ENCODE measurements around the gene MGA. TPM values are rescaled to one million over a fixed set of nuclear protein-coding genes. Genes with fewer than 3 reads are reported as not detected.

Gene MGA
- polyA plus RNA-seq, 3 donors: 36.2 to 40.8 (median 39.2) TPM

DNA sequence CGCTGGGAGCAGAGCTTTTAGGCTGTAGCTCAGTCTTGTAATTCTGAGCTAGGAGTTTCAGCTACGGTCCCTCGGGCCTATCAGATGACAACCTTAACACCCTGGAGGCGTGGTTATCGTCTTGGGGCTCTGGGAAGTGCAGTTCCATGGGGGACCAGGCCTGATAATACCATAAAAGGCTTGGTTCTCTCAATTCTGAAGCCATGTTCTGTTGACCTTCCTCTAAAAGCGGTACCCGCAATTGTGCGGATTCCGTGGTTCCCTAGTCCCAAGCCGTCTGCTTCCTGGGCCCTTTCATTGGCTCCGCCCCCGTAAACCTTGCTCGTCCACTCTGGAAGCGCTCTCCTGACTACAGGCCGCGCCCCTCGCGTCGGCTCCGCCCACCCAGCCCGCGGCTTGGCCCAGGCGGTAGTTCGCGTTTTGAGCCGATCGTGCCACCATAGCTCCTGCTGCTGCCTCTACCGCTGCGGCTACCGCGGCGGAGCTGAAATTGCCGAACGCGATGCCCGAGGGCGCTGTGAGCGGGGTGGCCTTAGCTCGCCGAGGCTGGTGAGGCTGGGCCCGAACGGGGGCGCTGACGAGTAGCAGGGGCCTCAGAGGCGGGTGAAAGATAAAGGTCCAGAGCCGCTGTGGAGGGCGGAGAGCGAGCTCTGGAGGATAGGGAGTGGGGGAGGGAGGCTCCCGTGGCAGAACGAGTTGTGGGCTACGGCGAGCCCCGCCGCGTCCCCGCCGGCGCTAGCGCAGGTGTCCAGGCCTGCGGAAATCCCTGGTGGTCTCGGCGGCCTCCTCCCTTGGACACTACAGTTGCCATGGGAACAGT is 114.1 kb downstream of the MGA start, which contains the start of gene MAPKBP1:
Gene MAPKBP1 (plus strand): TSS at position 423 of the 820 bp plus-strand sequence. CDS start 792 bp downstream, outside the sequence.
- DNase-seq (ENCODE audit: extremely low read depth in 1 of 11, low read depth in 9 of 11, low spot score in 4 of 11): peak; percentile 92 to 98 (median 97)

DNA sequence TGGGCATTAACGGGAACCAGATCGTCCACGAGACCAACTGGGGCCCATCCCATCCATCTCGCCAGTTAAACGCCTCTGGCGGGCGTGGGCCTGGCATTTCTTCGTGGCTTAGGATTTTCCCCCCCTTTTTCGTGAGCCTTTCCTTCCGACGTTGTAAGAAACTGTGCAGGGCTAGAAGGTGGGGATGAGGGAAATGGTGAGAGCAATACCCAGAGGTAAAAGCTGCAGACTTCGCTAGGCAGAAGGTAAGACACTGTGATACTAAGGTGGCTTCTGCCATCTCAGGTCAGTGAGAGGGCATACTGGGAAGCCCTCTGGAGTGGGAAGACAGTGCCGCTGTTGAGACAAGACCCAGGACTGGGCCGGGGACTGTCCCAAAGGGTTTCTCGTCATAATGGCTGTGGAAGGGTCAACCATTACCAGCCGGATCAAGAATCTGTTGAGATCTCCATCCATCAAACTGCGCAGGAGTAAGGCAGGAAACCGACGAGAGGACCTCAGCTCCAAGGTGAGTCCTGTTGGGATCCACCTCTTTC is 114.7 kb downstream of the MGA start:
- DNase-seq (ENCODE audit: extremely low read depth in 1 of 11, low read depth in 9 of 11, low spot score in 4 of 11): peak in 1 of 11 donors; percentile 25

DNA sequence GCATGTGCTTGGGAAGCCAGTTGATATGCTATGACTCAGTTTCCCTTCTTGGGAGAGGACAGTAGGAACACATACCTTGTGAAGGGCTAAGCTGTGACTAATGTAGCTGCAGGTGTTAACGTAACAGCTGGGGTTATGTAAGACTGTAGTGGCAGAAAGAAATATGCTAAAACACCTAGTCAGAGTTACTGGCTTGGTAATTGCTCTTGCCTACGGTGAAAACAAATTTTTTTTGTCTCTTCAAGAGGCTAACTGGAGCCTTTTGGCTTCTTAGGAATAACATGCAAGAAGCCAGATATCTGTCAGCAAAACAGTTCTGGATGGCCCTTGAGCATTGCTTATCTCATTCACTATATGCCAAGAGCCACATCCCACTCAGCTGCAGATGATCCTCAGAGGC is 115.4 kb downstream of the MGA start:
- DNase-seq (ENCODE audit: extremely low read depth in 1 of 11, low read depth in 9 of 11, low spot score in 4 of 11): no peak

DNA sequence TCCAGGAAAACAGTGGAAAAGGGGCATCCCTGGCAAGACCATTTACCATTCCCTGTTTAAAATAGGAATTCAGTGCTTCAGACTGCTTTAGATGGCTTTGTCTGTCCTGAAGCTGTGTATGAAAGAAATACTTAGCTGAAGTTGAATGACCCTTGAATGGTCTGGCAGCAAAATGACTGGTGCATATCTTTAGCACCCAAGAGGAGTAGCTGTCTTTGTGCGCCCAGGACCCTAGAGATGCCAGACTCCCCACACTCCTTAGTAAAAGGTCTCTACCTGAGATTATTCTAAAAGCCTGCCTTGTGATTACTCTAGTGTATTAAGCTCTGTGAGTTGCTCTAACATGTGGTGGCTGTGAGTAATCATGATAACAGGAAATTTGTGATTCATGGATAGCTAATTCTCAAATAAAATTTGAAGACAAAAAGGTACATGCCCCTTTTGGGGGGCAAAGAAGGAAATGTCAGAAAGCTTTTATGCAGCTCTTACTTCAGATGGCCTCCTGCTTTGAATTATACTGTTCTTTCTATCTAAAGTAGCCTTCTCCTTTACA is 117.3 kb downstream of the MGA start:
- no peak for DNase-seq (ENCODE audit: extremely low read depth in 1 of 11, low read depth in 9 of 11, low spot score in 4 of 11)

DNA sequence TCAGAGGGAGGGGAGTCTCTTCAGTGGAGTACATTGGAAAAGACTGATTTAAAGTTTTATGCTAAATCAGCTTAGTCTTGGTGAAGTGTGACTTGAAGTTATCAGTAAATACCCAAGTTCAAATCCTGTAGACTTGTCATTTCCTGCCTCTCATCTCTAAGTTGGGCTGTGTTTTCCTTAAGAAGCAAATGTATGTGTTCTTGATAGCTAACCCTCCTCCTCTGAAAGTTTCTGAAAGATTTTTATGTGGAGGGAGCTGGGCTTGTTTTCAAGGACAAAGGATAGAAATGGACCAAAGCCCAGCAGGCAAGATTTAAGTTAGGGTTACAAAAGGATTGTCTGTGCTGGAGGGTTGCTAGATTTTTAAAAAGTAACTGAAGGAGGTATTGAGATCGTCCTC is 118.3 kb downstream of the MGA start:
- DNase-seq (ENCODE audit: extremely low read depth in 1 of 11, low read depth in 9 of 11, low spot score in 4 of 11): no peak

DNA sequence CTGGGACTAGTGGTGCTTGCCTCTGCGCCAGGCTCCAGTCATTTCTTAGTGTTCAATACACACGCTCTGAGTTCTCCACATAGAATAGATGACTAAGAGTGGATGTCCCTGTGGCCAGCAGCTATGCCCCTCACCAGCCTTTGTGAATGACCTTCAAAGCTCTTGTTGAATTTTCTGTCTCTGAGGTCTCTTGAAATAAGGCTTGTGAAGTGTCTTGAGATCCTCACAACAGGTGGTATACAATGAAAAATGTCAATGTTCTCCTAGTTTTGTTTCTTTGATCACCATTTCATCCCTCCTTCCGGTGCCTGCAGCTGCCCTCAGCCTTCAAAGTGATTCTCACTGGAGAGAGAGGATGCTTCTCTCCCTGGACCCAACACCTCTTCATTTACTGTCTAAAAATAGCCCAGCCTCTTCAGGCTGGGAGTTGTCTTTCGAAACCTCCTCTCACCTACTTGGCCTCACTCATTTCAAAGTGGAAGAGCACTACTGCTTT is 119.5 kb downstream of the MGA start:
- no peak for DNase-seq (ENCODE audit: extremely low read depth in 1 of 11, low read depth in 9 of 11, low spot score in 4 of 11)

DNA sequence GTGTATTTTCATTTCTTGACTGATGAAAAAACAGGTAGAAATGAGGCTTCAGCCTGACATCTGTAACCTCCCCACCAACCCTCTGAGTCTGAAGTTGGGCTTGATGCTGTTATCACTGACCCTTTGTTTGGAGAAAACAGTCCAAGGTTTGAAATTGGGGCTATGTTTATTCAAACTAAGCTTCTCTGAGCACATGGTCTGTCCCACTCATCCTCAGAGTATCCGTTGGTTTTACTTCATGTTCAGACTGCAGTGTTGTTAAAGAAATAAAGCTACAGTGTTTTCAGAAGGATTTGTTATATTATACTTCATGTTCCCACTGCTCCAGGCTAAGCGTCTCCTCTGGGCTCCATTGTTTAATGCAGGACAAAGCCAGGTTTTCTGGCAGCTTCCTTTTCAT is 120.1 kb downstream of the MGA start:
- no peak for DNase-seq (ENCODE audit: extremely low read depth in 1 of 11, low read depth in 9 of 11, low spot score in 4 of 11)

DNA sequence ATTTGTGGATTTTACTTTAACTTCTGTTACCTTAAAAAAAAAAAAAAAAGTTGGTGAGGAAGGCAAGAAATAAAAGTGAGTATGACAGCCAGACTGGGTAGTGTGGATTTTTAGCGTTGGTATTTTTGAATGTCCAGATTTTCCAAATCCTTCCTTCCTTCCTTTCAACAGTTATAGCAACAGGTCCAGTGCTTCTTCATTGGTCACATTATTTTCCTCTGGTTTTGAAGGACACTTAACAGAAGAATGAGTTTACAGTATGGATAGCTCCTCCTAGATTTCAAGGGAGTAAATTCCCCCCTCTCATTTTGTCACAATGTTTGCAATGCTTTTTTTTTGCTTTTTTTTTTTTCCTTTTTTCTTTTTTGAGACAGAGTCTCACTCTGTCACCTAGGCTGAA is 120.5 kb downstream of the MGA start:
- no peak for DNase-seq (ENCODE audit: extremely low read depth in 1 of 11, low read depth in 9 of 11, low spot score in 4 of 11)

DNA sequence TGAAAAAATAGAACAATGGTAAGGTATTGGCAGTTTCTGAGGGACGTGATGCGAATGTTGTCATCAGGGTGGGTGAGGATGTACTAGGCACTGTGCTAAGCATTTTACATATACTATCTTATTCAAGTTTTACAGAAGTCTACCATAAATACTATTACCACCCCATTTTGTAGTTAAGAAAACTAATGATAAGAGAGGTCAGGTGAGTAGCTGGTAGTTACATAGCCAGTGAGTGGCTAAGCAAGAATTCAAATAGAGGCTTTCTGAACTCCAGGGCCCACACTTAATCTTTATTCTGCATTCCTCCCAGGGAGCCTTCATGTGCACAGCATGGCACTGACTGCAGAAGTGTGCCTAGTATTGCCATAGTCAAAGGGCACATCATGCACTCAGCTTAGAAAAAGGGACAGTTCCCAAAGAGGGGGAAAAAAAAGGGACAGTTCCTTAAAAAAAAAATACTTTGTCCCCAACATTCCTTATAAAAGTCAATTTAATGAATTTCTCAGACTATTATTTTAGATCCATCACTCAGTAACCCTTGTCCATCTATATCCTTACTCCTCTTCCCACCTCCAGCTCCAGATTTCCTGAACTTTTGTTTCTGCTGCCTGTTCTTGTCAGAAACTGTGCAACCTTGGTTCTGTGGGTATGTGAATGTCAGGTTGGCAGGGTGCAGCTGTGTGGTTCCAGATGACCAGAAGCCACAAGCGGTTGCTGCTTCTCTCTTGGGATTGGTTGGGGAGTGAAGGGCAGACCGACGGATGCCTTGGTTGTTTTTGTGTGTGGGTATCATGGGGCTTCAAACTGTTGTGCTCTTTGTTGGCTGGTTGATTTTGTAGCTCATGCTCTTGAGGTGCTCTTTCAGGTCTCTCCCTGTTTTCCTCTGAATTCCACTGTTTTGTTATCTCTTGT is 122.4 kb downstream of the MGA start:
- DNase-seq (ENCODE audit: extremely low read depth in 1 of 11, low read depth in 9 of 11, low spot score in 4 of 11): no peak

DNA sequence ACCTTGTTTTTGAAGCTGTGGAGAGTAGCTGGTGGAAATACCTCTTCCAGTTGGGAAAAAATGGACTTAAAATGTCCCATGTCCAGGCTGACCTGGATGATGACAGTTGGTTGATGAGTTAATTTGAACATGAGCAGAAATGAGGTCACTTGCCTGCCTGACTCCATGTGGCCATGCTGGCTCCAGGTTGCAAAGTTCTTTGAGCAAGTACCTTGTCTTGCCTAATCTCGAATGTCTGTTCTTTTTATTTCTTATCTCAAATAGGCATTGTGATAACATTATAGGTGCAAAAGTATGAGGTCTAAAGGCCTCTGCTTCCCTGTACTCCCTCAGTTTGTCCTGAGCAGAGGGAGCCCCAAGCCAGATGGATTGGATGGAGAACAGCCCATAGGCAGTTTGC is 123.1 kb downstream of the MGA start:
- DNase-seq (ENCODE audit: extremely low read depth in 1 of 11, low read depth in 9 of 11, low spot score in 4 of 11): no peak

DNA sequence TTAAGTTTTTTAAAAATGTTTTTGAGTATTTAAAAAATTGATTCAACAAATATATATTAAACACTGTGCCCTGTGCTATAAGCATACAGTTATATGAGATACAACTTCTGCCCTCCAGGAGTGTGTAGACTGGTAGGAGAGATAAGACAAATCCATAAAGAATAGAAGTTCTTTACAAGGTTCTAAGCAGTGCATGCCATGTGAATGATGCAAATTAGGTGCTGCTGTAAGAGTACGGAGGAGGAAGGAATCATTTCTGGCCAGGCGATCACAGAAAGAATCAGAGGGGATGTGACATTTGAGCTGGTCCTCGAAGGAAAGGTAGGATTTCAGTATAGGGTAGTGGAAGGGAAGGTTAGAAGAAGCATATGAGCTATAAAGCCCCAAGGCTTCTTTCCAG is 128.1 kb downstream of the MGA start:
- DNase-seq (ENCODE audit: extremely low read depth in 1 of 11, low read depth in 9 of 11, low spot score in 4 of 11): no peak

DNA sequence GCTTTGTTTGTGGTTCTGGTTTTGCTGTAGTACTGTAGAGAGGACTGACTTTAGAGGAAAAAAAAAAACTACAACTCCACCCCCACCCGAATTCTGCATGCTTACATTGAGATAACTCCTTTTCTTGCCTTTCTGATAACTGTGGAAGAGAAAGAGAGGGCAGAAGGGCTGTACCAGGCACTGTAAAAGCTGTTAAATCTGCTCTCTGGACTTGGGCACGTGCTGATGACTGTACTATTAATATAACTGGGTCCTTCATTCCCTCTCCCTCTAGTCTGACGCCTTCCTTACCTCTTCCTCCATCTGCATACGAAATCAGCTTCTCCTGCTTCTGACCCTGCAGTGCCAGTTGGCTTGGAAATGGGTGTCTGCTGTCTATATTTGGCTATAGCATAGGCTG is 129.0 kb downstream of the MGA start:
- DNase-seq (ENCODE audit: extremely low read depth in 1 of 11, low read depth in 9 of 11, low spot score in 4 of 11): no peak

DNA sequence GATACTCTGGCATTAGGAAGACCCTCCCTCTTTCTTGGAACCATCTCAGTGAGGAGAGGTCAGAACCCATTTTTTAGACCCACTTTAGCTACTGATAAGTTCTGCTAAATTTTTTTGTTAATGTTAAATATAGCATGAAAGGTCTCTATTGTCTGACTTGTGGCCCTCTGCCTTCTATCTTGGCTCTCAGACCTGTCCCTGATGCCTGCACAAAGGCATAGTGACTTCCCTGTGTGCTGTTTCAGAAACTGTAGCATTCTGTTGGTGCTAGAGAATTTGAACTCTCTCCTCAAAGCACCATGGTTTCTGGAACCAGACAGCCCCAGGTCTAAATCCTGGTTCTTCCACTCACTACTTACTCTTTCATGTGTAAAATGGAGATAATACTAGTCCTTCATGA is 129.5 kb downstream of the MGA start:
- no peak for DNase-seq (ENCODE audit: extremely low read depth in 1 of 11, low read depth in 9 of 11, low spot score in 4 of 11)

DNA sequence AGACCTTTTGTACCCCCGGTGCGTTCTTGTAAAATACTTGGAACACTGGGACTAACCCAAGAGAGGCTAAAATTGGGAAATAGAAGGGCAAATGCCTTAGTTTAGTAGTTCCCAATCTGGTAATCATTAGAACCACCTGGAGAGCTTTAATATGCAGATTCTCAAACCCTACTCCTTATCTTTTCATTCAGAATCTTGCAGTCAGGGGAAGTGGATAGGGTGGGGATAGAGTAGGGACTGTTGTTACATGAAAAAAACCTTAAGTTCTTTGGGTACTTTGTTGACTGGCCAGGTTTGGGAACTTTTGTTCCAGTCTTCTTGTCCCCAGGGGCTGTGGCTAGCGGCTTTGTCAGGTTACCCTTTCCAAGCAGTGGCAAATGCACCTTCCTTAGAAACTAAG is 130.0 kb downstream of the MGA start:
- DNase-seq (ENCODE audit: extremely low read depth in 1 of 11, low read depth in 9 of 11, low spot score in 4 of 11): no peak

DNA sequence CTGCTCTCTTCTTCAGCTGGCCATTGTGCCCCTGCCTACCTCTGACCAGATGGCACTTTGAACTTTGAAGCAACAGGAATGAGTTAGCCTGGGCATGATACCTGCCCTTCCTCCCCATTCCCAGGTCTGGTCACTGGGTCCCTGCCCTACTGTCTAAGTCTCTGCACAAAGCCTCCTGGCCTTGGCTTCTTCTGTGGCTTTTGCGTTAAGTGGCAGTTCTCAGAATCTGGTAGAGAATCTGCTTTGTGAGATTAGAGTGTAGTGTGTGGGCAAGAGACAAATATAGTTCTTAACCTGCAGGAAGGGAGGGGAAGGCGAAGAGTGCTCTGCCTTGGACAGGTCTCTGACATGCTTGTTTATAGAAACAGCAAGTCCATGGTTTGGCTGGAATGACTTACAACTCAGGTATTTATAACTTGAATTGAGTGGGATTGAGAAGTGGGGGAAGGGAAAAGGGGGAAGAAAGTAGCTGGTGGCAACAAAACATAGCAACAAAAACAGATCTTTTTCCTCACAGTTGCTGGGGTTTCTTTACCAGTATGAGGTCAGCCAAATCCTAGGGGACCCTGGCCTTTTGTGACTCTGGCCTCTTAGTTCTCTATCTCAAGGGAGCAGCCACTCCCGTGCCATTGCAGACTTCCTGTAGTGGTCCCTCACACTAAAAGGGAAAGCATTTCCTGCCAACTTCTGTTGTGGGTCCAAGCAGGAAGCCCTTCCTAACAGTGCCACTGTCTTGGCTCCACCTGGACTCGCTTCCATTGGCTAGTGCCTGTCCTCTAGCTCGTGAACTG is 130.7 kb downstream of the MGA start:
- no peak for DNase-seq (ENCODE audit: extremely low read depth in 1 of 11, low read depth in 9 of 11, low spot score in 4 of 11)

DNA sequence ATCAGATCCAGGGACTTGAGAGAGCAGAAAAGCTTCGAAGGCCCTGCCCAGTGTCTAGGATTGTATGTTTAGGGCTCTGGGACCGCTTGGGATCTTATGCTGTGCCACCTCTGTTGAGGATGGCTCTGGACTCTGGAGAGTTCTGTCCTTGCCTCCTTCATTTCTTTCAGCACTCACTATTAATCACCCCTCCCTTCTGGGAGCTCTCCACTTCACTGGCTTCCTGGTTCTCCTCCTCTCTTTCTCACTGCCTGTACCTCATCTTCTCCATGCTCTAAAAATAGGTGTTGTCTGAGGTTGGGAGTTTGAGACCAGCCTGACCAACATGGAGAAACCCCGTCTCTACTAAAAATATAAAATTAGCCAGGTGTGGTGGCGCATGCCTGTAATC is 131.3 kb downstream of the MGA start:
- no peak for DNase-seq (ENCODE audit: extremely low read depth in 1 of 11, low read depth in 9 of 11, low spot score in 4 of 11)

DNA sequence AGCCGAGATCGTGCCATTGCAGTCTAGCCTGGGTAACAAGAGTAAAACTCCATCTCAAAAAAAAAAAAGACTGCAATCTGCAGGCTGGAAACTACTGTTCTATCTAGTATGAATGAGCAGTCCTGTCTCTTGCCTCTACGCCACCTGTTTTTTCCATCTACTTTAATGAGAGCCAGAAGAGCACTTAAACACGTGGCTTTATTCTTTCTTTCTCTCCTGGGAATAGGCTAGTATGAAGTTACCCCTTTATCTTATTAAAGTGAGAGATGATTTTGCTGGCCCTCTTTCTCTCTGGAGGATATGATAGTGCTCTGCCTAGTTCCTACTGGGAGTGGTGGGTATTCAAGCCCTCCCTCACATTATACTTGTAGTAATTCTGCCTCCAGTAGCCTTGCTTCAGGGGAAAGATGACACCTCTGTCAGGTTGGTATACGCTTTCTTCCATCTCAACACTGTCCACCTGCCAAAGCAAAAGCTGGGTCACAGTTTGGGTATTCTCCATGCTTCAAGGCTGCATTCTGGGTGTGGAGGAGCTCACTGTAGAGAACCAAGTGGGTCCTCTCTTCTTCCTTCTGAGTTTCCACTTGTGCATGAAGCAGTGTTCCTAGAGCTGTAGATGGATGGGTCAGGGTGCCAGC is 131.9 kb downstream of the MGA start:
- DNase-seq (ENCODE audit: extremely low read depth in 1 of 11, low read depth in 9 of 11, low spot score in 4 of 11): no peak

DNA sequence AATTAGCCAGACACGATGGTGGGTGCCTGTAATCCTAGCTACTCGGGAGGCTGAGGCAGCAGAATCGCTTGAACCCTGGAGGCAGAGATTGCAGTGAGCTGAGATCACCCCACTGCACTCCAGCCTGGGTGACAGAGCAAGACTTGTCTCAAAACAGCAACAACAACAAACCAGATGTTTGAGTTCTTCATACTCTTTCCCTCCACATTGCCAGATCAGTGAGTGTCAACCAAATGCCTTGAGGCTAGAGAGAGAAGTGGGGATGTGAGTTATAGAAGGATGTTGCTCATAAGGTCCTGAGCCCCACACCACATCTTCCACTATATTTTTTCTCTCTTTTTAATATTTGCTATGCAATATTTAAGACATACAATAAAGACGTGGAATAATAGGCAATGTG is 133.9 kb downstream of the MGA start:
- no peak for DNase-seq (ENCODE audit: extremely low read depth in 1 of 11, low read depth in 9 of 11, low spot score in 4 of 11)
